KG1 (cell line): ENCODE results near the gene PPP4R4.
A peak's percentile ranks its signal among the peaks of the same experiment; 100 is the strongest.

Experiments
- DNase-seq: peaks from one replicate; lab custom pipeline; 2025; lab: John Stamatoyannopoulos, UW

PPP4R4 gene, protein sequence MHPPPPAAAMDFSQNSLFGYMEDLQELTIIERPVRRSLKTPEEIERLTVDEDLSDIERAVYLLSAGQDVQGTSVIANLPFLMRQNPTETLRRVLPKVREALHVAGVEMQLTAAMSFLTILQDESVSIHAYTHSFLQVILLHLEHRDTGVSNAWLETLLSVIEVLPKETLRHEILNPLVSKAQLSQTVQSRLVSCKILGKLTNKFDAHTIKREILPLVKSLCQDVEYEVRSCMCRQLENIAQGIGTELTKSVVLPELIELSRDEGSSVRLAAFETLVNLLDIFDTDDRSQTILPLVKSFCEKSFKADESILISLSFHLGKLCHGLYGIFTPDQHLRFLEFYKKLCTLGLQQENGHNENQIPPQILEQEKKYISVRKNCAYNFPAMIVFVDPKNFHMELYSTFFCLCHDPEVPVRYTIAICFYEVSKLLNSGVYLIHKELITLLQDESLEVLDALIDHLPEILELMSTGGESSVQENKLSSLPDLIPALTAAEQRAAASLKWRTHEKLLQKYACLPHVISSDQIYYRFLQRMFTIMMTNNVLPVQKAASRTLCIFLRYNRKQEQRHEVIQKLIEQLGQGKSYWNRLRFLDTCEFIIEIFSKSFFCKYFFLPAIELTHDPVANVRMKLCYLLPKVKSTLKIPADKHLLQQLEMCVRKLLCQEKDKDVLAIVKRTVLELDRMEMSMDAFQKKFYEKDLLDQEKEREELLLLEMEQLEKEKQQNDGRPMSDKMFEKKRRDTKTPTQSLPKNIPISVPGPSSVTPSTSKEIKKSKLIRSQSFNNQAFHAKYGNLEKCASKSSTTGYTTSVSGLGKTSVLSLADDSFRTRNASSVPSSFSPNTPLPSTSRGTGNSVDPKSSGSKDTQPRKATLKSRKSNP

DNA sequence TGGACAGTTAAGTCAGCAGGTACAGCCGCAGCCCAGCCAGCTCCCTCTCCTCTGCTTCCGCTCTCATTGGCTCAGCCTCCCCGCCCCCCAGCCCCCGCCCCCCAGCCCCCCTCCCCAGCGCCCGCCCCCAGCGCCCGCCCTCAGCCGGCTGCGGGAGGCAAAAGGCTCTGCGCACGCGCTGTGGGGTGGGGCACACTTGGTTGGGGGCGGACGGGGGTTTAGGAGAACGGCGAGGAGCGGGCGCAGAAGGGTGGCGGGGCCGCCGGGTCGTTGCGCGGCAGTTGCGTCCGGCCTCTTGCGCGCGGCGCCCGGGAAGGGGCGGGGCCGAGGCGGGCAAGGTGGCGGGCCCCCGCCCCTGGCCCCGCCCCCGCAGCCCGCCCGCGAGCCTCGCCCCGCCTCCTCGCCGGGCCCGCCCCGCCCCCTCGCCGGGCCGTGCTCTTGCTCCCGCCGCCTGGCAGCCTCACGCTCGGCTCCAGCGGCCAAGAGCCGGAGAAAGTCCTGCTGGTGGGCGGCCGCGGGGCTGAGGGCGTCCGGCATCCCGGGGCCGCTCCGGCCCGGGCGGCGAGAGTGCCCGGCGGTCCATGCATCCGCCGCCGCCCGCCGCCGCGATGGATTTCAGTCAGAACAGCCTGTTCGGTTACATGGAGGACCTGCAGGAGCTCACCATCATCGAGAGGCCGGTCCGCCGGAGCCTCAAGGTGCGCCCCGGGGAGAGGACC lies at the start of gene PPP4R4:
Gene PPP4R4 (plus strand): TSS at position 438 of the 719 bp plus-strand sequence. CDS start 144 bp downstream, at position 582.
- DNase-seq: no peak

DNA sequence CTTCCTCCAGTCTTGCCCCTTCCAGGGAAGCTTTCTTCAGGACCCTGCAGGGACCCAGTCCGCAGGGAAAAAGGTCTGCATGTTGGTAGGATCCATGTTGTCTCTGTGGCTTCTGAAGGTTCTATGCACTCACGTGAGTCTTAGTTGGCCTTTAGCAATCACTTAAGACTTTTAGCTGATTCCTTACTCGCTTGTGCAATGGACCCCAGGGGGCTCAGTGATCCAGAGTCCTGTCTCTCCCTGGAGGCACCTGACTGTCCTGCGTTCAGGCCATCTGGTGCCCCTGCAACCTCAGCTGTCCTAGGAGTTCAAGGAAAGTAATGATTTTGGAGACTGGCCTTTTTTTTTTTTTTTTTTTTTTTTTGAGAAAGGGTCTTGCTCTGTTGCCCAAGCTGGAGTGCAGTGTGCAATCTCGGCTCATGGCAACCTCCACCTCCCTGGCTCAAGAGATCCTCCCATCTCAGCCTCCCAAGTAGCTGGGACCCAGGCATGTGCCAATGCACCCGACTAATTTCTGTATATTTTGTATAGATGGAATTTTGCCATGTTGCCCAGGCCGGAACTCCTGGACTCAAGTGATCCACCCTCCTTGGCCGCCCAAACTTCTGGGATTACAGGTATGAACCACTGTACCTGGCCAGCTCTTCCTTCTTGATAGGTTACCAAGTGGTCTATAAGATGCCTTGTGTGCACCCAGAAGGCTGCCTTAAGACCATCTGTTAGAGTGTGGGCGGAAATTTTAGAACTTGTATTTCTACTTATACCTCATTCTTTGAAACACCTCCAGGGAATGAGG lies 49.3 kb upstream of the PPP4R4 start:
- DNase-seq: no peak

DNA sequence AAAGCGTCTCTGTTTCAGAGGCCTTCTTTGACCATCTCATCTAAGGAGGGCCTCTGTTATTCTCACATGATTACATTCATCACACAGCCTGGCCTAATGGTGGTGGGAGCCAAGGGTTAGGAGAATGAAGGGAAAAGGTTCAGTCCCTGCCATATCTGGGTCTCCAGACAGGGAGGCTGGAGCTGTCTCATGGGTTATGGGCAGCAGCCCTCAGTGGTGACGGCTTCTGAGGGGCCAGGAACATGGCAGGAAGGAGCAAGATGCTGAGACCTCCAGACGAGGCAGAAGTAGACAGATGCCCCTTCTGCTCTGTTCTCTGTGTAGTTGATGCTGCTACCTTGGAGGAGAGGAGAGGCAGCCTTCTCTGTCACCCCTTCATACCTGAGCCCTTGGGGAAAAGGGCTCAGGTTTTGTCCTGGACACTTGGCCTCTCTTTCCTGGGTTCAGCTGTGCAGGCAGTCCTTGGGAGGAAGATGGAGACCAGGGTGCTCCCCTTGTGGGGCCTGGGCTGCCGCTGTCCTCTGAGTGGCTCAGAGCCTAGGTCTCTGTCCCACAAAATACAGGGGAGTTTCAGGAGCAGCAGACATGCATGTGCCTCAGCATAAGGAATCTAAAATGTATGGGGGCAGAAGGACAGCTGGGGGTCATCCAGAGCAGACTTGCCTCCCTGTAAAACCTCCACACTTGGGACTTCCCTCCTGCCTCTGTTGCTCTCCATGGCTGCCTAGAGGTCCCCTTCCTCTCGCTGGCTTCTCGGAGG lies 48.3 kb upstream of the PPP4R4 start:
- DNase-seq: no peak

DNA sequence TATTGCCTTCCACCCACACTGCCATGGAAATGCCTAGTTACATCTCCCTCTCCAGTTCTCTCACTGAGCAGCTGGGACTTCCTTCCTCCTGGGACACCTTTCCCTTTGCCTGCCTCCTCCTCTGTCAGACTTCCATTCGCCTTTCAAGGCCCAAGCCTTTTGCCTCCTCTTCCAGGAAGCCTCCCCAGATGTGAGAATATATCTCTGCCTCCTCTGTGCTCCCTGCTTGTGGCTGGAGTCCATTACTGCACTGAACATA lies 47.8 kb upstream of the PPP4R4 start:
- no peak for DNase-seq

DNA sequence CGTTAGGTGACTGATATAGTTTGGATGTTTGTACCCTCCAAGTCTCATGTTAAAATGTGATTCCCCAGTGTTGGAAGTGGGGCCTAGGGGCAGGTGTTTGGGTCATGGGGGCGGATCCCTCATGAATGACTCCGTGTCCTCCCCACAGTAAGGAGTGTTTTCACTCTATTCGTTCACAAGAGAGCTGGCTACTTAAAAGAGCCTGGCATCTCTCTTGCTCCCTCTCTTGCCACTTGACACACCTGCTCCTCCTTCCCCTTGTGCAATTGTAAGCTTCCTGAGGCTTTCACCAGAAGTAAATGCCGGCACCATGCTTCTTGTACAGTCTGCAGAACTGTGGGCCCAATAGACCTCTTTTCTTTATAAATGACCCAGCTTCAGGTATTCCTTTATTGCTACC lies 47.3 kb upstream of the PPP4R4 start:
- no peak for DNase-seq

DNA sequence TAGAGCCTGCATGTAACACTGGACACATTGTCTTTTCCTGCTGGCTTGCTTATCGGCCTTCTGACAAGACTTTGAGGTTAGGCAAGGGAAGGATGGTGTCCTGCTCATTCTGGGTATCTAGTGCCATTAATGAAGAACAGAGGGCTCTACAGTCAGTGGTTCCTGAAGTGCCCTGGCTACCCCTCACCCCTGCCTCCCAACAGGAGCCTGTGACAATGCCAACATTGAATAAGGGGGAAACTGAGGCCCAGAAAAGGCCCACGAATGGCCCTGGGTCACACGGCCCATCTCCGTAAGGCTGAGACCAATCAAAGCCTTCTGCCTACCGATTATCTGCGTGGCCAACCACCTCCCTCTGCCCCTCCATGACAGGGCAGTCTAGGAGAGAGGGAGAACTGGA lies 46.8 kb upstream of the PPP4R4 start:
- DNase-seq: no peak

DNA sequence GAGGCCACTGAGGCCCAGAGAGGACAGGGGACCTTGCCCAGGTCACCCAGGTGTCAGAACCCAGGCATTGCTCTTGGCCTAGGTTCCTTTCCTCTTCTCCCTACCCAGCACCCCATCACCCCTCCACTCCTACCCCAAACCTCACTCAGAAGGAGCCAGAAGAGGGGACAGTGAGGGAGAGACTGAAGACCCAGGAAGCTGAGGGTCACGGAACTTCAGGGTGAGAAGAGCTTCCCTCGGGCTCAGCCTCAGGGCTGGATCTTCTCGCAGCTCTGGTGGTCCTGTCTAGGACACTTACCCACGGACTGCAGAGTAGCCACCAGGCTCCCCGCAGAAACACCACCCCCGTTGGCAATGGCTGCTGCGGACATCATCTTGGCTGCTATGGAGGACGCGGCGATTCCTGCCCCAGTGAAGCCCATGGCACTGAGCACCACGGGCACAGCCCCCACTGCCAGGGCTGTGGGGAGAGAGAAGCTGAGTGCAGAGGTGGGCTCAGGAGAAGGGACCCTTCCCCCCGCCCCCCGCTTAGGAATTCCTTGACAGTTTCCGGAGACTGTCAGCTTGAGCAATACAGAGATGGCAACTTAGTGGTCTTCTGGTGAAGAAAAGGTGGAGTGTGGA lies 45.8 kb upstream of the PPP4R4 start:
- DNase-seq: no peak

DNA sequence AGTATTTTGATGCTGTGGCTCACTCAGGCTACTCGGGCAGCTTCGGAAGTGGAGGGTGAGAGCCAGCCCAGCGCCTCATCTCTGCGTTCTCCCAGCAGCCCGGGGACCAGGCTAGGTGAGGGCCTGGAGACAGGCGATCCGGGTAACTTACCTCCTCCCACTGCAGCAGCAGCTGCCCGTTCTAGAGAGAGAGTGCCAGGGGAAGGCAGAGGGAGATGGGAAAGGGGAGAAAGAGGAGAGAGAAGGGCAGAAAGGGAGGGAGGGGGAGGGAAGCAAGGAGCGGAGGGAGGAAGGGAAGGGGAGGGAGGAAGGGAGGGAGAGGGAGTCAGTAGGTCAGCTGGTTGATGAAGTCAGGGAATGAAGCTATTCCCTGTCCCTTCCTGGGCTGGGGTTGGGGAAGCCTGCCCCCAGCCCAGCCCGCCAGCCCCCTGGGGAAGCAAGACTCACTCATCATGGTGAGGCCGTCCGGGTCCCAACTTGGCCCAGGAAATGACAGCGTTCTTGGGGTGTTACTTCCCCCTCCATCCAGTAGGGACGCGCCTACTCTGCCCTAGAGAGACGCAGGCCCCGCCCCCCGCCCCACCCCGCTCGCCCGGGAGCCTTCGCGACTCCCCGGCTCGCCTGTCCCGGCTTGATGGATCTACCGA lies 44.9 kb upstream of the PPP4R4 start, which contains the start of gene IFI27L2:
Gene IFI27L2 (minus strand): TSS at position 494 of the 647 bp plus-strand sequence. CDS start 40 bp downstream, at position 454.
- DNase-seq: no peak

DNA sequence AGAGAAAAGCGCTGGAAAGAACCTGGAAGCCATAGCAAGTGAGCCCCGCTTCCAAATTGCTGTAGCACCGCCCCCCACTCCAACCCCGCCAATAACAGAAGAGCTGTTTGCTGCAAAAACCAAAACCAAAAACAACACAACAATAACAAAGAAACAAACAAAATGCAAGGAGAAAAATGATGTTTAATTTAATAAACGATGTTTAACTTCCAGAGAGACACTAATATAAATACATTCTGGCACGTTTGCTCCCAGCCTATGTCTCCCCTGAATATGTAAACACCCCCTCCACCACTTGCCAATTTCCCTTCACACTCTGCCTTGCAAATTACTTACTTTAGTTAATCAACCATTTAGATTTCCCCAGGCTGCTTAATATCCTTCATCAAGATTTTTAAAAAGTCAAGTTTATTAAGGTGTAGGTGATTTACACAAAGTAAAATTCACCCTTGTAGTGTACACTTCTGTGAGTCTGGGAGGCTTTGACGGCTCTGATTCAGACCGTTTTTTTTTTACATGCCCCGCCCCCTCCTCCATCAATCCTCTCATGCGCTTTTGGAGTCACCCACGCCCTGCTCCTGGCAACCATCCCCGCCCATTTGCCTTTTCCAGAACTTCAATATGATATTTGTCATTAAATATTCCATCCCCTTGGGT lies 44.2 kb upstream of the PPP4R4 start:
- no peak for DNase-seq

DNA sequence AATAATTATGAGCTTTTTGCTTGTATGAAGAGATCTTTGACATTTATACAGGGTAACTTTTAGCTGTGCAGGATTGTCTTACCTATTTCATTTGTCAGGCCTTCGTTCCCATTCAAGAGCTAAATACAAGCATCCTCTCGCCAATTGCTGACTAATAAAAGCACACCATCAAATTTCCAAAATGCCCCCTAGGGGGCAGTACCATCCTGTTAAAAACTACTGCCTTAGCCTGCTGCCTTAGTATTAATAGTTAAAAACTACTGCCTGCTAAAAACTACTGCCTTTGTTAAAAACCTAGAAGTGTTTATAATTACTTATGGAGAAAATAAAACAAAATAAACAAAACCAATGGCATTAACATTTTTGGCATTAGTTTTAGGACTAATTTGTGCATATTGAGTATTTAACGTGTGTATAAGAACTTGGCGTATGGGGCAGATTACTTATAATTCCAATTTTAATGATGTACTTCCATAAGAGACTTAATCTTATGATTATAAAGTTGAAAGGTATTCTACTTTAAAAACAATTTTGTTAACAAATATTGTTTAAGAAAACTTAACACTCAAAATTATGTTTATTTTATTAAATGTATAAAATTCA lies 41.7 kb upstream of the PPP4R4 start:
- DNase-seq: no peak

DNA sequence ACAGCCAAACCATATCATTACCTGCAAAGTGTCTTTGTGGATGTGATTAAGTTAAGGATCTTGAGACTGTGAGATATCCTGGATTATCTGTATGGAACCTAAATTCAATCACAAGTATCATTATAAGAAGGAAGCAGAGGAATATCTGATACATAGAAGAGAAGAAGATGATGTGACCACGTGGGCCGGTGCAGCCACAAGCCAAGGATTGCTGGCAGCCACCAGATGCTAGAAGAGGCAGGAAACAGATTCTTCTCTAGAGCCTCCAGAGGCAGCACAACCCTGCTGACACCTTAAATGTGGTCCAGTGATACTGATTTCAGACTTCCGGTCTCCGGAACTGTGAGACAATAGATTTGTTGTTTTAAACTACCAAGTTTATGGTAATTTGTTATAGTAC lies 38.6 kb upstream of the PPP4R4 start:
- DNase-seq: no peak

DNA sequence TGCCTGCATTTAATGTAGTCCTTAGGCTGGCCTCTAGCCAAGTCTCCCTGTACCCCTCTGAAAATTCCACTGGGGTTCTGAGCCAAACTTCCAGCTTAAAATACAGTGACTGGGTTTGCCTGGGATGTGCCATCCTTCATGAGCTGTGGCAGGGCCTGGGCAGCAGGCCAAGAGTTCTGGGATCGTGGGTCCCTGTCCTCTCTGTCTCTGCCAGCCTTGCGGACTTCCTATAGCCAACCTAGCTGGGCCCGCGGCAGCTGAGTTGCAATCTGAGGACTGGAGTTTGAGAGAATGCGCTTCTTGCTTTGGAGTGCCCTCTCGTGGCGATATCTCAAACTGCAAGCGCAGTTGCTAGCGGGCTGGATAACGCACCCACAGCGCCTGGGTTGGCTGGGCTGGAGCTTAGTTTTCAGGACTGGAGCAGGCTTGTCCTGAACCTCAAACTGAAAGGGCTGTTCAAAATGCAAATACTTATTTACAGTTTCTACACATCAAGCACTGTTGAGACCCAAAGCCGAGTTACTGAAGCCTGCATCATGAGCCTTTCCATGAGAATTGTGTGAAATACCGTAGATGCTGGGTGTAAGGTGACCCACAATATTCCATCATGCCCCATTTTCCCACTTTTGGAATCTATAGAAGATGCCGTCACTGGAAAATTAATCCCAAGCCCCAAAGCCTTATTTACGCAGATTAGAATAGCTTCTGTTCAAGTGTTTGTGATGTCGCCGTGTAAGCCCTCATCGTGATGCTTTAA lies 37.4 kb upstream of the PPP4R4 start:
- DNase-seq: peak; percentile 54

DNA sequence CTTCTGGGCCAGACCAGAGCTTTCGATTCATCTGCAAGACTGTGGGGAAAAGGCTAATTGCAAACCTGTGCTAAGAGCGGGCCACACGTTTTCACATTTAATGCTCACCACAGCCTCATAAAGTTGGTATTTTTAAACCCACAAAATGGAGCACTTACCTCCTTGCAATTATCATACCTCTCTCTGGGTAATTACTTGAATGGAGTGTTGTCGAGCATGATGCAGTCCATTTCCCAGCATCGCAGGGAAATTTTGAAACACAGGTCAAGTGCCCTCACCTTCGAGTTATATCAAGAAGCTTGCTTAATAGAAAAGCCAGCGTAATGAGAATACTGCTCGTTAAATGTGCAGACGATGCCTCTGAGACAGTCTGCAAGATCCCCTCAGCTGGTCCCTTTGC lies 35.9 kb upstream of the PPP4R4 start:
- no peak for DNase-seq

DNA sequence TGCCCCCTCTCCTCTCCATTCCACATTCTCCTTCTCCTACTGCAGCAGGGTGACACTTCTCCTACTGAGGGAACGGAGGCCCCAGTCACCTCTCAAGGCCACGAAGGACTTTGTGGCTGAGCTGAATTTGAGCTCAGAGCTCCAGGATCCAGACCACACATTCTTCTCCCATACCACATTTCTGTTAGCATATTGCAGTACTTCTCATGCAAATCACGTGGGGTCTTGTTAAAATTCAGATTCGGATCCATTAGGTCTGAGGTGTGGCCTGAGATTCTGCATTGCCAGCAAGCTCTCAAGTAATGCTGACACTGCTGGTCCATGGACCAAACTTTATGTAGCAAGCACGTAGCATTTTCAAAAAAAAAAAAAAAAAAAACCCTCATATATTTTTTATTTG lies 35.1 kb upstream of the PPP4R4 start:
- DNase-seq: no peak

DNA sequence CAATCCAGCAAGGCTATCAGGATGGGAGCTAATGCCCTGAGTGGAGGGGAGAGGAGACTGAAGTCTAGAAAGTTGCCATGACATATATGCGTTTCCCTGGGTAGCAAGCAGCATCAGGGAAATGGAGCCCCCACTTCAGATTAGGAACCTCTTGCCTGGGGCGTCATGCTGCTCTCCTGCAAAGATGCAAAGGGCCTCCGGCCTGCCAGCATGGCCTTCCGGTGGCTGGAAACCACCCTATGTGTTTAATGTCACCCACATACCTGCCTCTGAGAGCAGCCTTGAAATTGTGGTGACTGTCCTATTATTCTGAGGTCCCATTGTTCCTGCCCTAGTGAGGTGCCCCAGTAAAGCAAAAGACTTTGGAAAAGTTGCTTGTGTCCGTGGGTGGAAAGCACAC lies 34.7 kb upstream of the PPP4R4 start:
- no peak for DNase-seq

DNA sequence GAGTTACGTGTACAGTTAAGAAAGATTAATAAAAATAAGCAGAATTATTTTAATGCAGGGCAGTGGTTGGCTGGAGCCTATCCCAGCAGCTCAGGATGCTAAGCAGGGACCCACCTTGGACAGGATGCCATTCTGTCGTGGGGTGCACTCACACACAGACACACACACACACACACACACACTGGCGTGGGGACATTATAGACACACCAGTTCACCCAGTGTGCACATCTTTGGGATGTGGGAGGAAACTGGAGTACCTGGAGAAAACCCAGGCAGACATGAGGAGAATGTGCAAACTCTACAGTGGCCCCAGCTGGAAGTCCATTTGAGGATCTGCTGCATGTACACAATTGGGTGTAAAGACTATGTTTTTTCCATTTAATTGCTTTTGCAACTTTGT lies 31.9 kb upstream of the PPP4R4 start:
- no peak for DNase-seq

DNA sequence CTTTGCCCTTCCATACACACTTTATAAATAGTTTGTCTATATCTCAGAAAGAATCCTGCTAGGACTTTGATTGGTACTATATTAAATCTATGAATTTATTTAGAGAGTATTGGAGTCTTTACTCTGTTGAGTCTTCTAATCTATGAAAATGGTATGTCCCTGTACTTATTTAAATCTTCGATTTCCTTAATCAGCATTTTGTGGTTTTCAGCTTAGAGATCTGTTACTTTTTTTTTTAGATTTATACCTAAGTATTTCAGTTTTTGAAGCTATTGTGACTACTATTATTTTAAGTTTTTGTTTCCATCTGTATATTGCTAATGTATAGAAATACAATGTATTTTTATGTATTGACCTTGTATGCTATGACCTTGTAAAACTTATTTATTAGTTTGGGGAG lies 31.3 kb upstream of the PPP4R4 start:
- no peak for DNase-seq

DNA sequence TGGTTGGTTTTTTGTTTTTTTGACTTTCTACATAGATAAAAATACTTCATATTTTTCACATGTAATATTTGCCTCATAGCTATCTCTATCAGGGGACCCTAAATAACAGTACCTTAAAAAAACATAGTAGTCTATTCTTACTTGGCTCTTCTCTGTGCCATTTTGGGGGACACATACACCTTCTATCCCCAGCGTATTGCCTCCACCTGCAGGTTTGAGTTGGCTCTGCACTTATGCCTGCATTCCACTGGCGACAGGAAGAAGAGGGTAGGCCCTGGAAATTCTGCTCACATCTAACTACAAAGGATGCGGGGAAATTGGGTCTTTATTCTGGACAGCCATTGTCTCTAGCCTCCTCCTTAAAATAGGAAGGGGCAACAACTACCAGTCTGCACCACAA lies 30.9 kb upstream of the PPP4R4 start:
- no peak for DNase-seq
